HG02973 (cell line): ENCODE measurements around the gene BACH2.
"Not testable (repeated sequence)": the region's sequence is repeated elsewhere in the genome, so short reads cannot be mapped to it uniquely, and the experiment has no call there.

Experiments used
- ATAC-seq: cut with Tn5 transposase; IDR thresholded peaks from one replicate; pipeline ENCODE4 v1.9.1; 2021; ENCODE audit warnings: moderate library complexity; ENCODE audit not compliant: unreplicated experiment

The BACH2 gene

DNA sequence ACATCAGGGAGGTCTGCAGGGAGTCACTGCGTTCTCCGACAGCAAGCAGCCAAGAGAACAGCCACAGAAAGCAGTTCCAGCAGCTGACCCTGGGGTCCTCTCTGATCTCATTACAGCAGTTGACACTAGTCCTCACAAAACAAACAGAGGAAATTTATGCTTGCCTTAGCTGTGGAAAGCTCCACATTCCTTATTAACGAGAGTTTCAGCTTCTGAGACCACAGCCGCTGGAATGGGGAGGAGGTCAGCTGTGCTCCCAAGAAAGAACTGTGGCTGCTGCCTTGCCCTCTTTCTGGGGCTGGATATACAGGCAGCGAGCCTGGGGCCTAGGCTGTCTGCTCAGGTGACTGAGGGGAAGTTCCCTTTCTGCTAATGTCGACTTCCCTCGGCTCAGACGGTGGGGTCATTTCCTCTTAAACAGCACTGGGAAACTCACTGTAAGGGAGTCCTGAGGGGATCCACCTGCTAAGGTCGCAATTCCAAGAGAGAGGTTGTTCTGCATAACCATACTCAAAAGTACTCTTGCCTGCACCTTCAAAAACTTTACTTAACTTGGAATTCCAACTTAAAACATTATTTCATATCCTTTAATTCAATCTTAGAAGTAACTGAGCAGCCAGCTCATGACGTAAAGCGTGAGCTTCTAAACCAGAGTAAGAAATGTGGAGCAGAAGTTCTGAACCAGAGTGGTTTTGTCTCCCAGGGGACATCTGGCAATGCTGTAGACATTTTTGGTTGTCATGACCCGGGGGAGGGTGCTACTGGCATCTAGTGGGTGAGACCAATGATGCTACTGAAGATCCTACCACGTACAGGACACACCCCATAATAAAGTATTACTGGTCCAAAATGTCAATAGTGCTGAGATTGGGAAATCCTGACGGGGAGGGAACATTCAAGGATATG, 80.3 kb downstream of the BACH2 start:
- ATAC-seq = peak; percentile 63

DNA sequence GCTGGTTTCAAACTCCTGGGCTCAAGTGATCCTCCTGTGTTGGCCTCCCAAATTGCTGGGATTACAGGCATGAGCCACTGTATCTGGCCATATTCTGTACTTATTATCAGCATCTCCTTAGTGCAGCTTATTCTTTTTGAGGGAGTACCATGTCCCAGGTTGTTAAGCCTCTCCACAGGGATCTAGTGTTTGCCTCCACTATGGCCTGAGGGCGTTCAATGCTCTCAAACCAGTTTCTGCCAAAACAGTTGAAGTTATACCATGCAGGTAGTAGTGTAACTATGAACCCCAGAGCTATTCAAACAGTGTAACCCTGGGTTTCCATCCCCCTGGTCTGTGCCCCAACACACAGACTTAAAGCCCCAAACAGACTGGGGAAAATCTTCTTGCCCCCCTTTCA, 81.7 kb downstream of the BACH2 start:
- ATAC-seq = no peak

DNA sequence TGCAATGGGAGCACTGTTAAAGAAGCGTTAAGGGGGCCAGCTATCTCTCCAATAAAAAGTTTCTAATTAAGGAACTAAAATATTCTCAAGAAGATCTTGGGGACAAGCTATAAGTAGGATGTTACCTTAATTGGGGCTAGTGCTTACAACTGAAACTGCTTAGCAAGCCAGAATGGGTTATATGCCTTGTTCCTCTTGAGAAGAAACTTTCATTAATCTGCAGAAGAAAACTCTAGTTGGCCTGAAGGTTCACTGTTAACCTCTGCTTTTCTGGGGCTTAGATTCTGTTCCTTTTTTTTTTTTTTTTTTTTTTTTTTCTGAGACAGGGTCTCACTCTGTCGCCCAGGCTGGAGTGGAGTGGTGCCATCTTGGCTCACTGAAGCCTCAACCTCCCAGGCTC, 82.2 kb downstream of the BACH2 start:
- no peak for ATAC-seq

DNA sequence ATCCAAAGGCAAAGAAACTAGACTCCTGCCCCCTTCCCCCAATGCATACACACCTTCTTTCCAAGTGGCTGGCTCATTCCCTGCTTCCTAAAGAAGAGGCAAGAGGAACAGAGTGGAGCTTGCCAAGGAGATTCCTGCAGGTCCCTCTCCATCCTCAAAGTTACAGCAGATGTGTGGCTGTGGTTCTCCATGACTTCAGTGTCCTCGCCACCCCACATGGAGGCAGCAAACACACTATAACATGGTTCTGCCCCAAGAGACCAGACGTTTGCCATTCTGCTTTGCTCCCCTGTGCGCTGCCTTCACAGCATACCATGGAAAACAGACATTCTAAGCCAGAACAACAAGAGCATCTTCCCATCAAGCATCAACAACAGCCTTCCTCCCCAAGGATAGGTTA, 84.4 kb downstream of the BACH2 start:
- ATAC-seq = no peak

DNA sequence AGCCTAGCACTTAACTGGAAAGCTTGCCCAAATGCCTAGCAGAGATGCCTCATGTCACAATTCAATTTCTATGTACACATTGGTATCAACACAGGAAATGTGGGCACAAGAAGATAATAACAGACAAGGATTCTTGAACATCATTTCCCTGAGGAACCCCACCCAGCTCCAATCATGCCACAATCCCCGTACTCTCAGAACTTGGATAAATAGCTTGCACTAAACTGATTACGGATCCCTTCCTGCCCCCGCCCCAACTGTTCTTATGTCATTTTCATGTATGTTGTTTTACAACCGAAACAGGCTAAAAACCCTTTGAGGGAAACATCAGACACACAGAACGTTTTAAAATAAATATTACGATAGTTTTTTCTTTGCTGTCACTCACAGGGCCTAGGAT, 87.1 kb downstream of the BACH2 start:
- no peak for ATAC-seq

DNA sequence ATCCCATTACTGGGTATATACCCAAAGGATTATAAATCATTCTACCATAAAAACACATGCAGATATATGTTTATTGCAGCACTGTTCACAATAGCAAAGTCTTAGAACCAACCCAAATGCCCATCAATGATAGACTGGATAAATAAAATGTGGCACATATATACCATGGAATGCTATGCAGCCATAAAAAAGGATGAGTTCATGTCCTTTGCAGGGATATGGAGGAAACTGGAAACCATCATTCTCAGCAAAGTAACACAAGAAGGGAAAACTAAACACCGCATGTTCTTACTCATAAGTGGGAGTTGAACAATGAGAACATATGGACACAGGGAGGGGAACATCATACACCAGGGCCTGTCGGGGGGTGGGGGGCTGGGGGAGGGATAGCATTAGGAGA, 88.0 kb downstream of the BACH2 start:
- ATAC-seq = not testable (repeated sequence)

DNA sequence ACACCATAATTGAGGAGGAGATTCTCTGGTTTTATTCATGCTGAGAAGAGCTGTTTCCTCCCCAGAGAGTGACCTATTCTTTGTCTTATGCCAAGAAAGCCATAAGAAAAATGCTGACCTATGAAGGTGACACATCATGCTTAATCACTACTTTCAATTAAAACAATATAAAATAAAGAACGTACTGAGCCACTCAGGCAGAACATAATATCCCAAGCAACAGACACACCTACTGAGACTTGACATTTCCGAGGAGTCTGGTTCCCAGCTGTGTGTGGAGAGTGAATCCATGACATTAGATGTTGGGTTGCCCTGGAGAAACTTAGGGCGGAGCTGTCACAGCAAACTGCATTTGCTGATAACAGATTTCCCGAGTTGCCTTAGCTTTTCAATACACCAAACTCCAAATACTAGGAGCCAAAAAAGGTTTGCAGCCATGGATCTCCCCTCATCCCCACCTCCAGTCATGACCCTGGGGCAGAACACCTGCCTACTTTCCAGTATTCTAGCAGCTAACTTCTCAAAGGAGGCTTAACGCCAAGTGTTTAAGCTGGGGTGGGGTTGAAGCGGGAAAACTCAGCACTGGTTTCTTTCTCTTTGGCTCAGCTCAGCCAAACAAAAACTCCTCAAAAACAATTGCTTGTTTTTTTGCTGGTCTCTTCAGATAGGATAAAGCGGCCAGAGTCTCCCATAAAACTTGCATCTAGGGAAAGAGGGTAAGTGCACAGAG, 92.2 kb downstream of the BACH2 start:
- no peak for ATAC-seq

DNA sequence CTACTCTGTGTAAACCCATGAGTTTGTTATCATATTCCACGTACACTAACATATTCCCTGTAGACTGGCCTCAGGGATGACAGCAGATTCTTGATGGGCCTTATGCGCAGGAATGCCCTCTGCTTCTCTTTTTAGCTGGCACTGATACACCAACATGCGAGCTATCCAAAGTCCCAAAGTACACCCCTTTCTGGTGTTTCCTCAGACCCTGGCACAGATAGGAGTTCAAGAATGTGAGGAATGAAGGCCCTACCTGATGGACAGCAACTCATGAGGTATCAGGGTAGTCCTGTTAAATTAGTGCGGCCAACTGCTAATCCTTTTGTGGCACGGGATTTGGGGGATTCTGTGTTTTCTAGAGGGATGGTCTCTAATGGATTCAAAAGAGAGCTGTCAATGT, 93.0 kb downstream of the BACH2 start:
- no peak for ATAC-seq

DNA sequence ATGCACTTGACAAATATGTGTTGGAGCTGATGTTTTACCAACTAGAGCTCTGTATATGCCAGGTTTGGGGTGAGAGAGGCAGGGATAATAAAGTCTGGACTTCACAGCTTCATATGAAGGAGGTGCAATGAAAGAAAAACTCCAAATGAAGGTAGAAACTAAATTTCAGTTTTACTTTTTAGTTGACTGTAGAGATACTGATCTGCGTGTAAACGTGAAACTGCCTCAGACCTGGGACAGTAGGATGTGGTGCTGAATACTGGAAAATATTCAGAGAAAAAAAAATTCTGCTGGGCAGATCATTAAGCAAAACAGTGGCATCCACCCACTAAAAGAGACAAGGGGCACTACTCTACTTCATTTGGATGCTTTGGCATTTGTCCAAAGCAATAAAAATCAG, 94.5 kb downstream of the BACH2 start:
- ATAC-seq = no peak

DNA sequence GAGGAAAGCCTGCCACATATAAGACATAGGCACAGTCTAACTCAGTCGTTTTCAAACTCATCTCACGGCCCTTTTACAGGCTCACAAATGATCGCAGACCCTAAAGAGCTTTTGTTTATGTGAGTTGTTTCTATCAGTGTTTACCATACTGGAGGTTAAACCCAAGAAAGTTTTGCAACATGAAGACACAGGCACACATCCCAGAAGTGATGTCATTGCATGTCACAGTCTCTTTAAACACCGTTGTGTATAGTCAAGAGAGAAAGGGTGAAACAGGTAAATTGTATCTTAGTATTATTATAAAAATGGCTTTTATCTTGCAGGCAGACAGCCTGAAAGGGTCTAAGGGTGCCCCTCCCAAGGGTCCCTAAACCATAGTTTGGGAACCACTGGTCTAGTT, 96.7 kb downstream of the BACH2 start:
- no peak for ATAC-seq

DNA sequence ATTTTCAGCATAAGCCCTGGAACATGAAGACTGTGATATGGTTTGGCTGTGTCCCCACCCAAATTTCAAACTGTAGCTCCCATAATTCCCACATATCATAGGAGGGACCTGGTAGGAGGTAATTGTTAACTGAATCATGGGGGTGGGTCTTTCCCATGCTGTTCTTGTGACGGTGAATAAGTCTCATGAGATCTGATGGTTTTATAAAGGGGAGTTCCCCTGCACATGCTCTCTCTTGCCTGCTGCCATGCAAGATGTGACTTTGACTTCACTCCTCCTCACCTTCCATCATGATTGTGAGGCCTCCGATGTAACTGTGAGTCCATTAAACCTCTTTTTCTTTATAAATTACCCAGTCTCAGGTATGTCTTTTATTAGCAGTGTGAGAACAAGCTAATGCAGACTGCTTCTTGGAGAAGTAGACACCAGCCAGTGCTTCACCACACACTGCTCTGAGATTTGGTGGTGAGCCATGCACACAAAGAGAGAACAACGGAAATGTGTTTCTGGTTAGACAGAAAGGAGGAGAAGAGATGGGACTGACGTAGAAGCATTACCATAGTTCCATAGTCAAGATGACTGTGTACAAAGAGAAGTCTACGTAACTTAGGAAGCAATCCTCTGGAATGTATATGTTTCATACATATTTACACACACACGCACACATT, 97.8 kb downstream of the BACH2 start:
- ATAC-seq = no peak

DNA sequence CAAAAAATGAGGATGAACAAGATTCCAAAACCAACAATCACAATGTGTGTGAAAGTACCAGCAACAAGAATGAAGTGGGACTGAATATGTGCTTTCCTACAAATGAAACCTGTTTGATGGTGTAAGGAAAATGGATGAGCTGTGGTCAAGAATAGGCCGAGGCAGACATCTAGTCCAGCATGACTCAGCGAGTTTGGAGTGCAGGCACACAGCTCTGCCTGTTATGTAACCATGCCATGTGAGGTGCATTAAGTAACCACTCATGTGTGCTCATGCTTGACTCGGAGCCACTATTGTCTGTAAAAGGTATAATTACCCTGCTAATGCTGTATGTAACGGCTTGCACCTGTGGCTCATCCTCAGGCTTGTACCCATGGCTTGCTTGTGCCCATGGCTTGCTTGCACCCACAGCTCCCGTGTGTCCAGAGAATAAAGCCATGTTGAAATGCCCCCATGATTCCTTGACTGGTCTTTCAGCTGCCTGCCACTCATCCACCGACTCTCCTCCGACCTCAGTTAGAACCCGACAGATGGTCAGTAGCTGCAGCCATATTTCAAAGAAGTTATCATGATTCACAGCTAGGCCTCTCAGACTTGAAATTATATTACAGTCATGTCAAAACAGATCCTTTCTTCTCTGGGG, 98.7 kb downstream of the BACH2 start:
- ATAC-seq = no peak

DNA sequence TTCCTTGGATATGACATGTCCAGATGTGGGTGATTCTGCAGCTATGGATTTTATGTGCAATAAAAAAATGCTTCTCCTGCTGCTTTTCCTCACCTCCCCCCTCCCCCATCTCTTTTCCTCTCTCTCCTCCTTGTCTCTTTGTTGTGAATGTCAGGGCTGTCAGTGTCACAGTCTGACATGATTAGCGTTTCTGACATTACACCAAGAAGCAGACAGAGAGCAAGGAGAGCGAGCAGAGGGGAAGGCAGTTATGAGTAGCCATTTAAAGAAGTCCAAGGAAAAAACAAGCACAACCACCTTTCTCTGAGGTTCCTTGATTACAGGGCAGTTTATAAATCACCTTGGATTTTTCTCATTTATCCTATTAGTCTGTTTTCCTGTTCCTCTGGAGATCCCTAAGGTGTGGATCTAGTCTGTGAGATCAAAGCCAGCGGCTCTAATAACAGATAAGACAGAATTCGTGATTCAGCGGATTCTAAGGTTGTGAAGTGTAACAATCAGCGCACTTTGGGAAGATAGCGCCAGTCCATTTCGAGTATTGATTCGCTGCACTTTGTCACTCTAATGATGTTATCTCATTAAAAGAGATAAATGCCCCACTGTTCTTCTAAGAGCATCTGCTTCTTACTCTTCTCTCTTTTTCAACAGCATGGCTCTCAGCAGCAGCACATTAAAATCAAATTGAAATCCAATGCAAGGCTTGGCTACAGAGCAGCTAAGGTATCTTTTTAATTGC, 101.4 kb downstream of the BACH2 start:
- ATAC-seq = no peak

DNA sequence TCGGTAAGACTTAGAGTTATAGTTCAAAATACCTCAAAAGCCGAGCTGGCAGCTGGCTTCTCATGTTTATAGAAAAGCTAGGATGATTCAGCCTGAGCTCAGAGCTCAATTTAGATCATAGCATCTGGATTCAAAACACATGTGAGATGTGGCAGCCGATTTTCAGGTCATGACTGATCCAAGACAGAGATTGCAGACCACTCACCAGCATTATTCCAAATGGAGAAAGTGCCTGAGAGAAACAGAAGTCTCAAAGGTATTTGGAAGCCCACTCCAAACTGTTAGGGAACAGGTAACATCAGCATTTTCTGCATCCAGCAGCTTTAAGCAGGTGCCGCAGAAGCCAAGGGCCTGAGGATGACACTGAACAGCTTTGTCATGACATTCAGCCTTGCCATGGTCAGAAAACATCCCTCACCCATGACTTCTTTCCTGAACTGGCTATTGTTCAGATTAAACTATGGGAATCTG, 102.2 kb downstream of the BACH2 start:
- ATAC-seq = no peak

DNA sequence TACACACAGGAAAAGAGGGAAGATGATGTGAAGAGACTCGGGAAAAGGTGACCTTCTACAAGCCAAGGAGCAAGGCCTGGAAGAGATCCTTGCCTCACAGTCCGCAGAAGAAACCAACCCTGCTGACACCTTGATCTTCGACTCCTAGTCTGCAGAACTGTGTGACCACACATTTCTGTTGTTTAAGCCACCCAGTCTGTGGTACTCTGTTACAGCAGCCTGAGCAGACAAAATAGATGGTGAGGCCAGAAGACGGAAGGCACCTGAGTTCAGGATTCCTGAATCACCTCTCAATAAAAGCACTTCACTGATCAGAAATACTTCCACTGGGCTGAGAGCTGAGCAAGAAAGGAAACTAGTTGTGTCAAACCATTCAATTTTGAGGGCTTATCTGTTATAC, 103.3 kb downstream of the BACH2 start:
- ATAC-seq = no peak

DNA sequence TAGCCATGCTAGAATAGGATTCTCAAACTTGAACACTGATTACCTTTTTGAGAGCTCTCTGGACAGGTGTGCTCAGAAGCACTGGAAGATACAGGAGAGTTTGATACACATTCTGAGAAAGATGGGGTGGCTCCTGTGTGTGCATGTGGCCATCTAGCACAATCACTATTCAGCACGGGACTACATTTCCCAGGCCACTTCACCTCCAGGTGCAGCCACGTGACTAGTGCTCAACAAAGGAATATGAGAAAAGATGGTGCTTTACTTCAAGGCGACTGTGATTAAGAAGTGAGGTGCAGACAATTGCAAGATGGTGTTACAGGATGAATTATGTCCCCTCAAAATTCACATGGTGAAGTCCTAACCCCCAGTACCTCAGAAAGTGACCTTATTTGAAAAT, 103.8 kb downstream of the BACH2 start:
- ATAC-seq = no peak

DNA sequence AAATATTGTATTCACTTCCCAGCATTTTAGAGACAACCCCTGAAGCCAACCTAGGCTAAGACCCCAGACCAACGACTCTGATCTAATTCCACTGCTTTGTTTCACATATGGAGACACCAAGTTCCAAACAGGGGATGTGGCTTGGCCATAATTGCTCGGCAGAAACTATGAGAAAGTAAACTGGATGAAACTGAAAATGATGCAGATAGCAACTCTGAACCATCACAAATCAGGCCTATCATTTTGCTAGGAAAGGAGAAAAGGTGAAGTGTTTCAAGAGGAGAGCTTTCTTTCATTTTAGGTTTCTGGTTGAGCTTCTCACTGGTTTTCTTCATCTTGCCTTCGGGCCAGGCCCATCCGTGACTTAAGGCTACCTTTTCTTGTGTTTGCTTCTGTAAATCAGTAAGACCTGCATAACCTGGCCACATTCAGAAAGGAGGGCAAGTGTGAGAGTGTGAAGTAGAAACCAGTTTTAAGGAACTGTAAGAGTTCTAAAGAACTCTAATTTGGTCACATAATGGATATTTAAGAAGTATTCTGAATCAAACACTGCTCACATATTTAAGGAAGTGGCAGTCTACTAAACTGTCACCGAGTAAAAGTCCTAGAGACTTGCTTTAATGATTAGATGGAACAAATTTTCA, 105.8 kb downstream of the BACH2 start:
- no peak for ATAC-seq

DNA sequence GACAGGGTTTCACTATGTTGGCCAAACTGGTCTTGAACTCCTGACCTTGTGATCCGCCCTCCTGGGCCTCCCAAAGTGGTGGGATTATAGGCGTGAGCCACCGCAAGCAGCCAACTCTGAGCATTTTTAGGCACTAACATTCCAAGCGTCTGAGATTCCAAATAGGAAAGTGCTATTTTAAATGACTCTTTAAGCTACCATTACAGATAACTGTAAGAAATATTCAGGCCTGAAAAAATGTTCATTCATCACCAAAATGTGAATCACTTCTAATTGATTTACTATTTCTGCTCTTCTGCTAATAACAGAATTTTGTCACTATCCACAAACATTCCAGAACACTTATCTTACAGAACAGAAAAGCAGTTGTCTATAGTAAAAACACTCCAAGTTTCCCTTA, 106.5 kb downstream of the BACH2 start:
- ATAC-seq = no peak

DNA sequence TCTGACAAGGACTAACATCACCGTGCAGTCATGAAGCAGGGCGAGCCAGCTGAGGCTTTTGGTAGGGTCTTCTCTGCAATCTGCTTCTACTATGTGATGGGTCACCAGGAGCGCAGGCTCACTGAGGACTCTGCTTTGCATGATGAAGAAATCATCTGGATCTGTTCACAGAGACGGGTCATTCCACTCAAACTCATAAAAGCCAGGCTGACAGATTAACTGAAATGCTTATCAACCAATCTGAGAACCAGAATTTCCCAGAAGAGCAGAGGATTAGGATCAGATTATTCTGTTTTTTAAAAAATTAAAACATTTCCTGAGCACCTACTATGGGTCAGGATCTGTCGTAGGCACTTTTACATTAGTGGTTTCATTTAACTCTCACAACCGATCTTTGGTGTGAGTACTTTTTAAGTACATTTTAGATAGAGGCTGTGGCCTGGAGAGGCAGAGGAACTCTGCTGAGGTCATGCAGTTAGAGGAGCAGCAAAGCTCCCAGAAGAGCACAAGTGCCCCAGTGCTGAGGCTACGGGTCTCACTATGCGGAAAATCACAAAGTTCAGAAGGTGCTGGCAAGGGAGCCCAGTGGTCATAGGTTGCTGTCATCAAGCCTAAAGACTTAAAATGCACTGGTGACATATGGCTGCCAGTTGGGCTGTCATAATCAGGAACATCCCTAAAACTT, 109.1 kb downstream of the BACH2 start:
- ATAC-seq = no peak
